HepG2 (cell line): ENCODE results near the gene NDRG2. TPM values are rescaled to one million over a fixed set of nuclear protein-coding genes. Genes with fewer than 3 reads are reported as not detected.

Experiments used
- CCDC6 ChIP-seq: sonication (generic); formaldehyde crosslinking; IDR thresholded peaks from 2 replicates; pipeline ENCODE4 v1.8.1; 2022; ENCODE audit warnings: mild to moderate bottlenecking, missing genetic modification reagents, moderate library complexity
- CREB1 ChIP-seq, 2 experiments: fragments of 450-650 bp in 1 of 2; IDR thresholded peaks; 2 replicates each; pipeline ENCODE4 v1.6.1; 2016 to 2017; ENCODE audit warnings: control low read depth in 1 of 2, mild to moderate bottlenecking in 1 of 2, missing compliant biosample characterization in 1 of 2, missing genetic modification characterization in 1 of 2
- CREBL2 ChIP-seq: sonication (generic); formaldehyde crosslinking; IDR thresholded peaks from 2 replicates; pipeline ENCODE4 v1.8.1; 2023; ENCODE audit warnings: missing genetic modification reagents, mild to moderate bottlenecking, borderline replicate concordance
- FLYWCH1 ChIP-seq: sonication (generic); formaldehyde crosslinking; IDR thresholded peaks from 2 replicates; pipeline ENCODE4 v1.8.1; 2023; ENCODE audit warnings: mild to moderate bottlenecking, missing genetic modification reagents
- GATAD2A ChIP-seq: IDR thresholded peaks from 2 replicates; pipeline ENCODE4 v1.6.1; 2016
- HOXA3 ChIP-seq: sonication (generic); formaldehyde crosslinking; IDR thresholded peaks from 2 replicates; pipeline ENCODE4 v1.5.0; 2020; ENCODE audit warnings: missing genetic modification reagents
- HOXA5 ChIP-seq: sonication (generic); formaldehyde crosslinking; IDR thresholded peaks from 2 replicates; pipeline ENCODE4 v1.4.0; 2020; ENCODE audit warnings: missing genetic modification reagents
- KDM3A ChIP-seq: IDR thresholded peaks from 2 replicates; pipeline ENCODE4 v1.6.1; 2018; ENCODE audit warnings: low read depth, missing compliant biosample characterization
- NFIC ChIP-seq: IDR thresholded peaks from 2 replicates; pipeline ENCODE4 v1.6.1; 2012; ENCODE audit warnings: mild to moderate bottlenecking, low read length, inconsistent platforms
- TERF1 ChIP-seq: sonication (generic); formaldehyde crosslinking; IDR thresholded peaks from 2 replicates; pipeline ENCODE4 v1.8.0; 2022; ENCODE audit warnings: mild to moderate bottlenecking, missing genetic modification reagents, moderate library complexity
- ZBTB7B ChIP-seq: sonication (generic); formaldehyde crosslinking; IDR thresholded peaks from 2 replicates; pipeline ENCODE4 v1.4.0; 2020; ENCODE audit warnings: missing genetic modification reagents
- ZFP41 ChIP-seq: sonication (generic); formaldehyde crosslinking; IDR thresholded peaks from 2 replicates; pipeline ENCODE4 v1.4.0; 2020; ENCODE audit warnings: mild to moderate bottlenecking, missing genetic modification reagents, borderline replicate concordance
- ZFX ChIP-seq: sonication (generic); formaldehyde crosslinking; IDR thresholded peaks from 2 replicates; pipeline ENCODE4 v1.4.0; 2020; ENCODE audit warnings: mild to moderate bottlenecking, low read depth, missing genetic modification reagents, moderate library complexity
- ZNF432 ChIP-seq: sonication (generic); formaldehyde crosslinking; IDR thresholded peaks from 2 replicates; pipeline ENCODE4 v1.5.0; 2020; ENCODE audit warnings: missing genetic modification reagents, mild to moderate bottlenecking, borderline replicate concordance
- ZNF552 ChIP-seq: sonication (generic); formaldehyde crosslinking; IDR thresholded peaks from 2 replicates; pipeline ENCODE4 v1.9.0; 2022; ENCODE audit warnings: missing genetic modification reagents, mild to moderate bottlenecking, borderline replicate concordance
- ZNF772 ChIP-seq: sonication (generic); formaldehyde crosslinking; IDR thresholded peaks from 2 replicates; pipeline ENCODE4 v1.5.0; 2020; ENCODE audit warnings: mild to moderate bottlenecking, missing genetic modification reagents
- polyA plus RNA-seq, 8 experiments: library from polyadenylated mRNA; depleted of rRNA in 3 of 8; stranded (reverse) in 7 of 8; unstranded in 1 of 8; fragments of >200 nt; fragmentation: Illumina TruSeq in 4 of 8; extraction: Trizol in 4 of 8; gene quantifications; 2 replicates each; pipeline versions ENCODE4 v1.2.1 to v1.2.3, GENCODE V29; 2011 to 2016; ENCODE audit warnings: low read depth in 4 of 8, missing spikeins in 1 of 8, mixed read lengths in 1 of 8; ENCODE audit not compliant: insufficient read depth in 1 of 8
- total RNA-seq, 5 experiments: library from RNA; depleted of rRNA; stranded (reverse); fragments of >200 nt; fragmentation: Illumina TruSeq; extraction: Trizol; gene quantifications; 2 replicates each; pipeline ENCODE4 v1.2.3, GENCODE V29; 2016; ENCODE audit warnings: low read depth in 1 of 5
- TF ChIP-seq, protein P1 (sequence below): IDR thresholded peaks from 2 replicates; pipeline ENCODE4 v1.6.1; 2012; ENCODE audit warnings: low read depth, low read length, improper control_type of control experiment
- TF ChIP-seq, protein P2 (sequence below): sonication (generic); formaldehyde crosslinking; IDR thresholded peaks from 2 replicates; pipeline ENCODE4 v1.4.0; 2020; ENCODE audit warnings: missing genetic modification reagents
- TF ChIP-seq, protein P3 (sequence below): sonication (generic); formaldehyde crosslinking; conservative IDR thresholded peaks from 2 replicates; pipeline ENCODE4 v1.4.0; 2020; ENCODE audit warnings: mild to moderate bottlenecking, missing genetic modification reagents, moderate library complexity
- TF ChIP-seq, protein P4 (sequence below): IDR thresholded peaks from 2 replicates; pipeline ENCODE4 v1.6.1; 2016; ENCODE audit warnings: missing genetic modification reagents, missing compliant biosample characterization

The NDRG2 gene
- total and polyA plus RNA-seq, 2 of the 13 experiments (the other 11 are each of a cell fraction or from before 2014, with no cell fraction given), result 27.2 to 189 TPM

DNA sequence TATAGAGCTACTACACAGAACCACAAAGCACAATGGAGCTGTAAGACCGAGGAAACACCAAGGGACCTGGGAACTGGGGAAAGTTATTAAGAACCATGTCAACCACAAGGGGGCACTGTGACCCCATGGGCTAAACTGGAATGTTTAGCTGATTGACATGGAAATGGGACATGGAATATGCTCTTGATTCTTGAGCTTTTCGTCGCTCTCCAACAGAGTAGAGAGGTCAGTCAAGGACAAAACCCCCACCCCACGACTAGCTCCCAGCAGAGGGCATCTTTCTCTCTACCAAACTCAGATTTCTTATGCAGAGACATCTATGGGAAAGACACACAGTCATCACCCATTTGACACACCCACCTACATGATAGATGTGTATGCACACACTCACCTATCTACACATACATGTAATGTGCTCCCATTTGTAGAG, 10.1 kb downstream of the NDRG2 start (continued):
- TF ChIP-seq TERF1 (CRISPR knock-in tag) (no peak), ZFP41 (CRISPR knock-in tag) (no peak), CREB1 (IDR thresholded peaks at IDR 0.05) (0 out of 2 replicates have a peak, but pooled peaks have one; percentile 1), CREB1 (CRISPR knock-in tag; IDR thresholded peaks at IDR 0.05) (no peak), GATAD2A (CRISPR knock-in tag) (peak; percentile 52), CCDC6 (CRISPR knock-in tag) (no peak), CREBL2 (CRISPR knock-in tag) (no peak), ZBTB7B (no peak), NFIC (no peak), ZNF772 (CRISPR knock-in tag) (peak; percentile 51; the same call in 1 of the 2 replicates), HOXA3 (CRISPR knock-in tag) (peak; percentile 25; the same call in 1 of the 2 replicates), FLYWCH1 (no peak), ZFX (peak; percentile 40; the same call in 1 of the 2 replicates), ZNF552 (CRISPR knock-in tag) (no peak), ZNF432 (CRISPR knock-in tag) (no peak), KDM3A (CRISPR knock-in tag) (peak; percentile 87), HOXA5 (CRISPR knock-in tag) (peak; percentile 48; the same call in 1 of the 2 replicates)
- TF ChIP-seq, protein P1, sequence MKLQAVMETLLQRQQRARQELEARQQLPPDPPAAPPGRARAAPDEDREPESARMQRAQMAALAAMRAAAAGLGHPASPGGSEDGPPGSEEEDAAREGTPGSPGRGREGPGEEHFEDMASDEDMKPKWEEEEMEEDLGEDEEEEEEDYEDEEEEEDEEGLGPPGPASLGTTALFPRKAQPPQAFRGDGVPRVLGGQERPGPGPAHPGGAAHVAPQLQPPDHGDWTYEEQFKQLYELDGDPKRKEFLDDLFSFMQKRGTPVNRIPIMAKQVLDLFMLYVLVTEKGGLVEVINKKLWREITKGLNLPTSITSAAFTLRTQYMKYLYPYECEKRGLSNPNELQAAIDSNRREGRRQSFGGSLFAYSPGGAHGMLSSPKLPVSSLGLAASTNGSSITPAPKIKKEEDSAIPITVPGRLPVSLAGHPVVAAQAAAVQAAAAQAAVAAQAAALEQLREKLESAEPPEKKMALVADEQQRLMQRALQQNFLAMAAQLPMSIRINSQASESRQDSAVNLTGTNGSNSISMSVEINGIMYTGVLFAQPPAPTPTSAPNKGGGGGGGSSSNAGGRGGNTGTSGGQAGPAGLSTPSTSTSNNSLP, result 0 out of 2 replicates have a peak, but pooled peaks have one; percentile 32
- TF ChIP-seq, protein P2, sequence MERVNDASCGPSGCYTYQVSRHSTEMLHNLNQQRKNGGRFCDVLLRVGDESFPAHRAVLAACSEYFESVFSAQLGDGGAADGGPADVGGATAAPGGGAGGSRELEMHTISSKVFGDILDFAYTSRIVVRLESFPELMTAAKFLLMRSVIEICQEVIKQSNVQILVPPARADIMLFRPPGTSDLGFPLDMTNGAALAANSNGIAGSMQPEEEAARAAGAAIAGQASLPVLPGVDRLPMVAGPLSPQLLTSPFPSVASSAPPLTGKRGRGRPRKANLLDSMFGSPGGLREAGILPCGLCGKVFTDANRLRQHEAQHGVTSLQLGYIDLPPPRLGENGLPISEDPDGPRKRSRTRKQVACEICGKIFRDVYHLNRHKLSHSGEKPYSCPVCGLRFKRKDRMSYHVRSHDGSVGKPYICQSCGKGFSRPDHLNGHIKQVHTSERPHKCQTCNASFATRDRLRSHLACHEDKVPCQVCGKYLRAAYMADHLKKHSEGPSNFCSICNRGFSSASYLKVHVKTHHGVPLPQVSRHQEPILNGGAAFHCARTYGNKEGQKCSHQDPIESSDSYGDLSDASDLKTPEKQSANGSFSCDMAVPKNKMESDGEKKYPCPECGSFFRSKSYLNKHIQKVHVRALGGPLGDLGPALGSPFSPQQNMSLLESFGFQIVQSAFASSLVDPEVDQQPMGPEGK, result peak; percentile 47; the same call in 1 of the 2 replicates
- TF ChIP-seq, protein P3, sequence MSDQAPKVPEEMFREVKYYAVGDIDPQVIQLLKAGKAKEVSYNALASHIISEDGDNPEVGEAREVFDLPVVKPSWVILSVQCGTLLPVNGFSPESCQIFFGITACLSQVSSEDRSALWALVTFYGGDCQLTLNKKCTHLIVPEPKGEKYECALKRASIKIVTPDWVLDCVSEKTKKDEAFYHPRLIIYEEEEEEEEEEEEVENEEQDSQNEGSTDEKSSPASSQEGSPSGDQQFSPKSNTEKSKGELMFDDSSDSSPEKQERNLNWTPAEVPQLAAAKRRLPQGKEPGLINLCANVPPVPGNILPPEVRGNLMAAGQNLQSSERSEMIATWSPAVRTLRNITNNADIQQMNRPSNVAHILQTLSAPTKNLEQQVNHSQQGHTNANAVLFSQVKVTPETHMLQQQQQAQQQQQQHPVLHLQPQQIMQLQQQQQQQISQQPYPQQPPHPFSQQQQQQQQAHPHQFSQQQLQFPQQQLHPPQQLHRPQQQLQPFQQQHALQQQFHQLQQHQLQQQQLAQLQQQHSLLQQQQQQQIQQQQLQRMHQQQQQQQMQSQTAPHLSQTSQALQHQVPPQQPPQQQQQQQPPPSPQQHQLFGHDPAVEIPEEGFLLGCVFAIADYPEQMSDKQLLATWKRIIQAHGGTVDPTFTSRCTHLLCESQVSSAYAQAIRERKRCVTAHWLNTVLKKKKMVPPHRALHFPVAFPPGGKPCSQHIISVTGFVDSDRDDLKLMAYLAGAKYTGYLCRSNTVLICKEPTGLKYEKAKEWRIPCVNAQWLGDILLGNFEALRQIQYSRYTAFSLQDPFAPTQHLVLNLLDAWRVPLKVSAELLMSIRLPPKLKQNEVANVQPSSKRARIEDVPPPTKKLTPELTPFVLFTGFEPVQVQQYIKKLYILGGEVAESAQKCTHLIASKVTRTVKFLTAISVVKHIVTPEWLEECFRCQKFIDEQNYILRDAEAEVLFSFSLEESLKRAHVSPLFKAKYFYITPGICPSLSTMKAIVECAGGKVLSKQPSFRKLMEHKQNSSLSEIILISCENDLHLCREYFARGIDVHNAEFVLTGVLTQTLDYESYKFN (CRISPR knock-in tag), result 0 out of 2 replicates have a peak, but pooled peaks have one; percentile 14
- TF ChIP-seq, protein P4, sequence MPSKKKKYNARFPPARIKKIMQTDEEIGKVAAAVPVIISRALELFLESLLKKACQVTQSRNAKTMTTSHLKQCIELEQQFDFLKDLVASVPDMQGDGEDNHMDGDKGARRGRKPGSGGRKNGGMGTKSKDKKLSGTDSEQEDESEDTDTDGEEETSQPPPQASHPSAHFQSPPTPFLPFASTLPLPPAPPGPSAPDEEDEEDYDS (CRISPR knock-in tag), result peak; percentile 39; the same call in 1 of the 2 replicates
